ENCODE data around the gene FYCO1. TPM values are rescaled to one million over a fixed set of nuclear protein-coding genes. Genes with fewer than 3 reads are reported as not detected.
A peak's percentile ranks its signal among the peaks of the same experiment; 100 is the strongest.

Gene FYCO1
- total RNA-seq, 1 experiment from 2014 or later, result 11.3 TPM

GRCh38 chr3:45936261-45936660 lies 59.4 kb downstream of the FYCO1 start:
- in situ Hi-C loops (cut with HindIII; ENCODE audit: low sequenced_read_pairs), result no loop called here
- DNase-seq (ENCODE audit: low spot score), result no peak

GRCh38 chr3:45933591-45933990 lies 62.0 kb downstream of the FYCO1 start:
- in situ Hi-C loops (cut with HindIII; ENCODE audit: low sequenced_read_pairs), result no loop called here
- no peak for DNase-seq (ENCODE audit: low spot score)

GRCh38 chr3:45932112-45932511 lies 63.5 kb downstream of the FYCO1 start:
- in situ Hi-C loops (cut with HindIII; ENCODE audit: low sequenced_read_pairs), result no loop called here

GRCh38 chr3:45931496-45931895 lies 64.1 kb downstream of the FYCO1 start:
- in situ Hi-C loops (cut with HindIII; ENCODE audit: low sequenced_read_pairs), result no loop called here
- peak; percentile 93 for DNase-seq (ENCODE audit: low spot score)

More at GRCh38 chr3:45932112-45932511, 63.5 kb downstream of the FYCO1 start:
- DNase-seq (ENCODE audit: low spot score), result no peak

- in situ Hi-C loops (cut with HindIII; ENCODE audit: low sequenced_read_pairs), result no loop called here
- DNase-seq (ENCODE audit: low spot score), result peak; percentile 18
Measured at GRCh38 chr3:45929042-45929679, 66.5 kb downstream of the FYCO1 start.

- in situ Hi-C loops (cut with HindIII; ENCODE audit: low sequenced_read_pairs), result no loop called here
- DNase-seq (ENCODE audit: low spot score), result no peak
Measured at GRCh38 chr3:45927881-45928280, 67.7 kb downstream of the FYCO1 start.

- in situ Hi-C loops (cut with HindIII; ENCODE audit: low sequenced_read_pairs), result no loop called here
- no peak for DNase-seq (ENCODE audit: low spot score)
Measured at GRCh38 chr3:45923755-45924154, 71.9 kb downstream of the FYCO1 start.

GRCh38 chr3:45922950-45923590 lies 72.6 kb downstream of the FYCO1 start:
- in situ Hi-C loops (cut with HindIII; ENCODE audit: low sequenced_read_pairs), result no loop called here
- no peak for DNase-seq (ENCODE audit: low spot score)

- no peak for DNase-seq (ENCODE audit: low spot score)
- in situ Hi-C loops (cut with HindIII; ENCODE audit: low sequenced_read_pairs), result no loop called here
Measured at GRCh38 chr3:45922039-45922326, 73.6 kb downstream of the FYCO1 start.

GRCh38 chr3:45921158-45922038 lies 74.2 kb downstream of the FYCO1 start:
- DNase-seq (ENCODE audit: low spot score), result no peak
- in situ Hi-C loops (cut with HindIII; ENCODE audit: low sequenced_read_pairs), result no loop called here

GRCh38 chr3:45917146-45917898 lies 78.3 kb downstream of the FYCO1 start:
- in situ Hi-C loops (cut with HindIII; ENCODE audit: low sequenced_read_pairs), result no loop called here
- DNase-seq (ENCODE audit: low spot score), result no peak

- in situ Hi-C loops (cut with HindIII; ENCODE audit: low sequenced_read_pairs), result no loop called here
Measured at GRCh38 chr3:45915518-45916231, 79.9 kb downstream of the FYCO1 start.

GRCh38 chr3:45915059-45915439 lies 80.6 kb downstream of the FYCO1 start:
- DNase-seq (ENCODE audit: low spot score), result no peak
- in situ Hi-C loops (cut with HindIII; ENCODE audit: low sequenced_read_pairs), result no loop called here

More at GRCh38 chr3:45915518-45916231, 79.9 kb downstream of the FYCO1 start:
- no peak for DNase-seq (ENCODE audit: low spot score)

- in situ Hi-C loops (cut with HindIII; ENCODE audit: low sequenced_read_pairs), result no loop called here
- DNase-seq (ENCODE audit: low spot score), result no peak
Measured at GRCh38 chr3:45914362-45915058, 81.1 kb downstream of the FYCO1 start.

- in situ Hi-C loops (cut with HindIII; ENCODE audit: low sequenced_read_pairs), result no loop called here
- no peak for DNase-seq (ENCODE audit: low spot score)
Measured at GRCh38 chr3:45912435-45912834, 83.2 kb downstream of the FYCO1 start.

GRCh38 chr3:45911511-45912226 lies 84.0 kb downstream of the FYCO1 start:
- peak; percentile 35 for DNase-seq (ENCODE audit: low spot score)
- in situ Hi-C loops (cut with HindIII; ENCODE audit: low sequenced_read_pairs), result no loop called here

GRCh38 chr3:45910892-45911291 lies 84.7 kb downstream of the FYCO1 start:
- in situ Hi-C loops (cut with HindIII; ENCODE audit: low sequenced_read_pairs), result no loop called here
- DNase-seq (ENCODE audit: low spot score), result no peak

GRCh38 chr3:45909542-45909941 lies 86.1 kb downstream of the FYCO1 start:
- DNase-seq (ENCODE audit: low spot score), result no peak
- in situ Hi-C loops (cut with HindIII; ENCODE audit: low sequenced_read_pairs), result no loop called here

Data from G401 (cell line).